HepG2 (cell line): ENCODE measurements around the gene MICAL3. TPM values are rescaled to one million over a fixed set of nuclear protein-coding genes. Genes with fewer than 3 reads are reported as not detected.

ENCODE experiments used
- AHDC1 ChIP-seq: sonication (generic); formaldehyde crosslinking; IDR thresholded peaks from 2 replicates; pipeline ENCODE4 v1.5.1; 2020; ENCODE audit warnings: mild to moderate bottlenecking, missing genetic modification reagents, borderline replicate concordance
- CBX5 ChIP-seq: sonication (generic); formaldehyde crosslinking; IDR thresholded peaks from 2 replicates; pipeline ENCODE4 v1.4.0; 2020; ENCODE audit warnings: missing genetic modification reagents, borderline replicate concordance
- FOXK2 ChIP-seq: fragments of 450-650 bp; IDR thresholded peaks from 2 replicates; pipeline ENCODE4 v1.6.1; 2016
- HOXD1 ChIP-seq: sonication (generic); formaldehyde crosslinking; IDR thresholded peaks from 2 replicates; pipeline ENCODE4 v1.5.0; 2020; ENCODE audit warnings: missing genetic modification reagents
- LRRFIP1 ChIP-seq: sonication (generic); formaldehyde crosslinking; conservative IDR thresholded peaks from 2 replicates; pipeline ENCODE4 v1.4.0; 2020; ENCODE audit warnings: missing genetic modification reagents
- NCOA2 ChIP-seq: sonication (generic); formaldehyde crosslinking; IDR thresholded peaks from 2 replicates; pipeline ENCODE4 v1.8.0; 2022; ENCODE audit warnings: inconsistent platforms
- PLSCR1 ChIP-seq: sonication (generic); formaldehyde crosslinking; IDR thresholded peaks from 2 replicates; pipeline ENCODE4 v1.5.0; 2020; ENCODE audit warnings: missing genetic modification reagents, mild to moderate bottlenecking, borderline replicate concordance
- SMARCC2 ChIP-seq: fragments of 450-650 bp; IDR thresholded peaks from 2 replicates; pipeline ENCODE4 v1.6.1; 2017; ENCODE audit warnings: antibody characterized with exemption, mild to moderate bottlenecking
- SOX5 ChIP-seq: IDR thresholded peaks from 2 replicates; pipeline ENCODE4 v1.6.1; 2016; ENCODE audit warnings: borderline replicate concordance
- ZNF18 ChIP-seq: sonication (generic); formaldehyde crosslinking; IDR thresholded peaks from 2 replicates; pipeline ENCODE4 v1.8.0; 2022; ENCODE audit warnings: mild to moderate bottlenecking, missing genetic modification reagents; ENCODE audit not compliant: insufficient replicate concordance
- ZNF225 ChIP-seq: sonication (generic); formaldehyde crosslinking; IDR thresholded peaks from 2 replicates; pipeline ENCODE4 v1.4.0; 2020; ENCODE audit warnings: mild to moderate bottlenecking, missing genetic modification reagents
- ZNF235 ChIP-seq: sonication (generic); formaldehyde crosslinking; IDR thresholded peaks from 2 replicates; pipeline ENCODE4 v1.8.1; 2023; ENCODE audit warnings: mild to moderate bottlenecking, missing genetic modification reagents, borderline replicate concordance
- ZNF264 ChIP-seq: sonication (generic); formaldehyde crosslinking; IDR thresholded peaks from 2 replicates; pipeline ENCODE4 v1.4.0; 2020; ENCODE audit warnings: missing genetic modification reagents
- ZNF280B ChIP-seq: sonication (generic); formaldehyde crosslinking; IDR thresholded peaks from 2 replicates; pipeline ENCODE4 v1.5.0; 2020; ENCODE audit warnings: missing genetic modification reagents, mild to moderate bottlenecking, borderline replicate concordance
- ZNF501 ChIP-seq: sonication (generic); formaldehyde crosslinking; IDR thresholded peaks from 2 replicates; pipeline ENCODE4 v1.5.1; 2020; ENCODE audit warnings: mild to moderate bottlenecking, moderate library complexity, missing genetic modification reagents
- ZNF737 ChIP-seq: sonication (generic); formaldehyde crosslinking; IDR thresholded peaks from 2 replicates; pipeline ENCODE4 v1.5.0; 2020; ENCODE audit warnings: missing genetic modification reagents, mild to moderate bottlenecking, borderline replicate concordance
- polyA plus RNA-seq, 8 experiments: library from polyadenylated mRNA; depleted of rRNA in 3 of 8; stranded (reverse) in 7 of 8; unstranded in 1 of 8; fragments of >200 nt; fragmentation: Illumina TruSeq in 4 of 8; extraction: Trizol in 4 of 8; gene quantifications; 2 replicates each; pipeline versions ENCODE4 v1.2.1 to v1.2.3, GENCODE V29; 2011 to 2016; ENCODE audit warnings: low read depth in 4 of 8, missing spikeins in 1 of 8, mixed read lengths in 1 of 8; ENCODE audit not compliant: insufficient read depth in 1 of 8
- total RNA-seq, 5 experiments: library from RNA; depleted of rRNA; stranded (reverse); fragments of >200 nt; fragmentation: Illumina TruSeq; extraction: Trizol; gene quantifications; 2 replicates each; pipeline ENCODE4 v1.2.3, GENCODE V29; 2016; ENCODE audit warnings: low read depth in 1 of 5

MICAL3 gene
- total and polyA plus RNA-seq, 2 of the 13 experiments (the other 11 are each of a cell fraction or from before 2014, with no cell fraction given): 5.3 to 12.5 TPM

GRCh38 chr22:18001040-18001893, 23.1 kb downstream of the MICAL3 start (continued):
- peak; percentile 85 for TF ChIP-seq CBX5 (CRISPR knock-in tag)
- TF ChIP-seq PLSCR1 (CRISPR knock-in tag): no peak
- TF ChIP-seq ZNF264 (CRISPR knock-in tag): 0 out of 2 replicates have a peak, but pooled peaks have one; percentile 16
- no peak for TF ChIP-seq NCOA2 (CRISPR knock-in tag)
- 0 out of 2 replicates have a peak, but pooled peaks have one; percentile 33 for TF ChIP-seq ZNF235 (CRISPR knock-in tag)
- no peak for TF ChIP-seq ZNF737 (CRISPR knock-in tag)
- peak; percentile 49; the same call in 1 of the 2 replicates for TF ChIP-seq AHDC1
- TF ChIP-seq SMARCC2: no peak
- TF ChIP-seq ZNF225: no peak
- peak; percentile 52 for TF ChIP-seq ZNF18
- no peak for TF ChIP-seq SOX5 (CRISPR knock-in tag)
- TF ChIP-seq ZNF280B (CRISPR knock-in tag): no peak; the same call in 1 of the 2 replicates
- peak; percentile 57; the same call in 1 of the 2 replicates for TF ChIP-seq ZNF501 (CRISPR knock-in tag)
- no peak for TF ChIP-seq LRRFIP1 (CRISPR knock-in tag)
- TF ChIP-seq HOXD1 (CRISPR knock-in tag): no peak
- peak; percentile 98 for TF ChIP-seq FOXK2
